HepG2 (cell line): Measurements from ENCODE around the gene OS9. TPM values are rescaled to one million over a fixed set of nuclear protein-coding genes. Genes with fewer than 3 reads are reported as not detected.

Experiments
- ARID2 ChIP-seq: sonication (generic); formaldehyde crosslinking; IDR thresholded peaks from 2 replicates; pipeline ENCODE4 v1.8.1; 2022; ENCODE audit warnings: mild to moderate bottlenecking, missing genetic modification reagents, borderline replicate concordance
- ARNTL ChIP-seq: sonication (generic); formaldehyde crosslinking; IDR thresholded peaks from 2 replicates; pipeline ENCODE4 v1.4.0; 2020; ENCODE audit warnings: mild to moderate bottlenecking, missing genetic modification reagents
- BRCA1 ChIP-seq: sonication (generic); formaldehyde crosslinking; IDR thresholded peaks from 2 replicates; pipeline ENCODE4 v1.4.0; 2020; ENCODE audit warnings: missing genetic modification reagents
- CERS6 ChIP-seq: sonication (generic); formaldehyde crosslinking; IDR thresholded peaks from 2 replicates; pipeline ENCODE4 v1.5.0; 2020; ENCODE audit warnings: missing genetic modification reagents
- CHCHD3 ChIP-seq: sonication (generic); formaldehyde crosslinking; IDR thresholded peaks from 2 replicates; pipeline ENCODE4 v1.8.0; 2022; ENCODE audit warnings: mild to moderate bottlenecking, missing genetic modification reagents, moderate library complexity
- FOXA1 ChIP-seq, 2 experiments: fragments of 450-650 bp in 1 of 2; sonication (generic) in 1 of 2; formaldehyde crosslinking in 1 of 2; IDR thresholded peaks; 2 replicates each; pipeline versions ENCODE4 v1.4.0 to v1.6.1; 2016 to 2020; ENCODE audit warnings: missing genetic modification reagents in 1 of 2
- GZF1 ChIP-seq: sonication (generic); formaldehyde crosslinking; IDR thresholded peaks from 2 replicates; pipeline ENCODE4 v1.5.1; 2020; ENCODE audit warnings: mild to moderate bottlenecking, missing genetic modification reagents
- MTA3 ChIP-seq: sonication (generic); formaldehyde crosslinking; IDR thresholded peaks from 2 replicates; pipeline ENCODE4 v1.4.0; 2020; ENCODE audit warnings: missing genetic modification reagents
- NFE2 ChIP-seq: sonication (generic); formaldehyde crosslinking; IDR thresholded peaks from 2 replicates; pipeline ENCODE4 v1.4.0; 2020; ENCODE audit warnings: missing genetic modification reagents
- NR2C2 ChIP-seq: sonication (generic); formaldehyde crosslinking; IDR thresholded peaks from 2 replicates; pipeline ENCODE4 v1.4.0; 2020; ENCODE audit warnings: missing genetic modification reagents, mild to moderate bottlenecking, moderate library complexity, borderline replicate concordance
- PHF8 ChIP-seq: sonication (generic); formaldehyde crosslinking; IDR thresholded peaks from 2 replicates; pipeline ENCODE4 v1.5.0; 2020; ENCODE audit warnings: missing genetic modification reagents
- RARG ChIP-seq: sonication (generic); formaldehyde crosslinking; IDR thresholded peaks from 2 replicates; pipeline ENCODE4 v1.4.0; 2020; ENCODE audit warnings: low read depth, mild to moderate bottlenecking, missing genetic modification reagents
- SRF ChIP-seq: IDR thresholded peaks from 2 replicates; pipeline ENCODE4 v1.6.1; 2011; ENCODE audit warnings: mild to moderate bottlenecking, low read depth, low read length, moderate library complexity
- STAT5B ChIP-seq: sonication (generic); formaldehyde crosslinking; IDR thresholded peaks from 2 replicates; pipeline ENCODE4 v1.4.0; 2020; ENCODE audit warnings: missing genetic modification reagents
- TRAFD1 ChIP-seq: sonication (generic); formaldehyde crosslinking; IDR thresholded peaks from 2 replicates; pipeline ENCODE4 v1.5.1; 2020; ENCODE audit warnings: missing genetic modification reagents, mild to moderate bottlenecking, borderline replicate concordance
- ZMAT5 ChIP-seq: sonication (generic); formaldehyde crosslinking; IDR thresholded peaks from 2 replicates; pipeline ENCODE4 v1.5.0; 2020; ENCODE audit warnings: mild to moderate bottlenecking, low read depth, missing genetic modification reagents, borderline replicate concordance
- ZNF263 ChIP-seq: sonication (generic); formaldehyde crosslinking; IDR thresholded peaks from 2 replicates; pipeline ENCODE4 v1.4.0; 2020; ENCODE audit warnings: missing genetic modification reagents
- ZNF343 ChIP-seq: sonication (generic); formaldehyde crosslinking; IDR thresholded peaks from 2 replicates; pipeline ENCODE4 v1.4.0; 2020; ENCODE audit warnings: mild to moderate bottlenecking, missing genetic modification reagents
- ZNF367 ChIP-seq: sonication (generic); formaldehyde crosslinking; IDR thresholded peaks from 2 replicates; pipeline ENCODE4 v1.4.0; 2020; ENCODE audit warnings: missing genetic modification reagents, borderline replicate concordance
- ZNF563 ChIP-seq: sonication (generic); formaldehyde crosslinking; IDR thresholded peaks from 2 replicates; pipeline ENCODE4 v1.8.0; 2022; ENCODE audit warnings: mild to moderate bottlenecking, moderate library complexity, missing genetic modification reagents
- ZNF576 ChIP-seq: sonication (generic); formaldehyde crosslinking; IDR thresholded peaks from 2 replicates; pipeline ENCODE4 v1.4.0; 2020; ENCODE audit warnings: mild to moderate bottlenecking, missing genetic modification reagents
- ZNF580 ChIP-seq: IDR thresholded peaks from 2 replicates; pipeline ENCODE4 v1.6.1; 2016; ENCODE audit warnings: low read depth, borderline replicate concordance
- ZNF777 ChIP-seq: sonication (generic); formaldehyde crosslinking; IDR thresholded peaks from 2 replicates; pipeline ENCODE4 v1.4.0; 2020; ENCODE audit warnings: missing genetic modification reagents
- ZNF790 ChIP-seq: sonication (generic); formaldehyde crosslinking; IDR thresholded peaks from 2 replicates; pipeline ENCODE4 v1.8.0; 2022; ENCODE audit warnings: missing genetic modification reagents, mild to moderate bottlenecking, borderline replicate concordance
- polyA plus RNA-seq, 8 experiments: library from polyadenylated mRNA; depleted of rRNA in 3 of 8; stranded (reverse) in 7 of 8; unstranded in 1 of 8; fragments of >200 nt; fragmentation: Illumina TruSeq in 4 of 8; extraction: Trizol in 4 of 8; gene quantifications; 2 replicates each; pipeline versions ENCODE4 v1.2.1 to v1.2.3, GENCODE V29; 2011 to 2016; ENCODE audit warnings: low read depth in 4 of 8, missing spikeins in 1 of 8, mixed read lengths in 1 of 8; ENCODE audit not compliant: insufficient read depth in 1 of 8
- total RNA-seq, 5 experiments: library from RNA; depleted of rRNA; stranded (reverse); fragments of >200 nt; fragmentation: Illumina TruSeq; extraction: Trizol; gene quantifications; 2 replicates each; pipeline ENCODE4 v1.2.3, GENCODE V29; 2016; ENCODE audit warnings: low read depth in 1 of 5

OS9 gene
- total and polyA plus RNA-seq, 2 of the 13 experiments (the other 11 are each of a cell fraction or from before 2014, with no cell fraction given) = 156 to 206 TPM

GRCh38 chr12:57751788-57752667 is 58.1 kb downstream of the OS9 start, which contains the start of gene CDK4 (continued):
- no peak for TF ChIP-seq FOXA1 (IDR thresholded peaks at IDR 0.05)
- peak; percentile 47; the same call in 1 of the 2 replicates for TF ChIP-seq FOXA1 (CRISPR knock-in tag; IDR thresholded peaks at IDR 0.05)
- no peak for TF ChIP-seq ZNF576 (CRISPR knock-in tag)
- peak; percentile 100 for TF ChIP-seq ARNTL (CRISPR knock-in tag)
- no peak for TF ChIP-seq ZMAT5 (CRISPR knock-in tag)
- no peak for TF ChIP-seq BRCA1 (CRISPR knock-in tag)
- peak; percentile 83 for TF ChIP-seq NR2C2
- TF ChIP-seq ZNF790 (CRISPR knock-in tag) = no peak
- TF ChIP-seq ZNF580 (CRISPR knock-in tag) = peak; percentile 96; the same call in 1 of the 2 replicates
- no peak for TF ChIP-seq CHCHD3 (CRISPR knock-in tag)
- TF ChIP-seq NFE2 (CRISPR knock-in tag) = no peak; the same call in 1 of the 2 replicates
- TF ChIP-seq ZNF367 (CRISPR knock-in tag) = peak; percentile 82; the same call in 1 of the 2 replicates
- TF ChIP-seq TRAFD1 (CRISPR knock-in tag) = no peak; the same call in 1 of the 2 replicates
- TF ChIP-seq GZF1 (CRISPR knock-in tag) = no peak
- TF ChIP-seq MTA3 (CRISPR knock-in tag) = no peak
- TF ChIP-seq ARID2 (CRISPR knock-in tag) = no peak
- TF ChIP-seq RARG (CRISPR knock-in tag) = peak; percentile 87; the same call in 1 of the 2 replicates
- TF ChIP-seq ZNF263 (CRISPR knock-in tag) = peak; percentile 84
- 0 out of 2 replicates have a peak, but pooled peaks have one; percentile 68 for TF ChIP-seq STAT5B (CRISPR knock-in tag)
- TF ChIP-seq ZNF777 = peak; percentile 73
- TF ChIP-seq SRF = no peak
- peak; percentile 93 for TF ChIP-seq ZNF343 (CRISPR knock-in tag)
- peak; percentile 88 for TF ChIP-seq PHF8
- TF ChIP-seq CERS6 (CRISPR knock-in tag) = 0 out of 2 replicates have a peak, but pooled peaks have one; percentile 58
- peak; percentile 80; the same call in 1 of the 2 replicates for TF ChIP-seq ZNF563 (CRISPR knock-in tag)
